SK-N-SH (cell line): ENCODE measurements around the gene TRAF5. TPM values are rescaled to one million over a fixed set of nuclear protein-coding genes. Genes with fewer than 3 reads are reported as not detected.

ENCODE experiments used
- CTCF ChIP-seq: fragments of 200-600 bp; sonication (generic); IDR thresholded peaks from 2 replicates; pipeline ENCODE4 v1.6.1; 2017; ENCODE audit warnings: antibody characterized with exemption, mild to moderate bottlenecking, moderate library complexity
- EZH2phosphoT487 ChIP-seq: fragments of 200-600 bp; sonication (generic); IDR thresholded peaks from 2 replicates; pipeline ENCODE4 v1.6.1; 2017; ENCODE audit warnings: low read depth, mixed run types, mild to moderate bottlenecking, antibody characterized with exemption, moderate library complexity, borderline replicate concordance
- FOSL2 ChIP-seq: IDR thresholded peaks from 2 replicates; pipeline ENCODE4 v1.4.0; 2012; ENCODE audit warnings: low read depth, mild to moderate bottlenecking, moderate library complexity, borderline replicate concordance
- JUND ChIP-seq: IDR thresholded peaks from 2 replicates; pipeline ENCODE4 v1.4.0; 2012
- MXI1 ChIP-seq: IDR thresholded peaks from 2 replicates; pipeline ENCODE4 v1.6.1; 2012; ENCODE audit warnings: mild to moderate bottlenecking, low read depth, low read length, improper control_type of control experiment
- NFIC ChIP-seq: IDR thresholded peaks from 2 replicates; pipeline ENCODE4 v1.4.0; 2012; ENCODE audit warnings: borderline replicate concordance
- NRF1 ChIP-seq: IDR thresholded peaks from 2 replicates; pipeline ENCODE4 v1.6.1; 2012; ENCODE audit warnings: low read depth, mild to moderate bottlenecking, low read length
- POLR2AphosphoS5 ChIP-seq: IDR thresholded peaks from 2 replicates; pipeline ENCODE4 v1.6.1; 2012; ENCODE audit warnings: low read depth, low read length
- RCOR1 ChIP-seq: fragments of 150-350 bp; IDR thresholded peaks from 2 replicates; pipeline ENCODE4 v1.6.1; 2017; ENCODE audit warnings: antibody characterized with exemption, low read length
- RXRA ChIP-seq: IDR thresholded peaks from 2 replicates; pipeline ENCODE4 v1.4.0; 2012; ENCODE audit warnings: low read depth, mild to moderate bottlenecking, borderline replicate concordance
- SIN3A ChIP-seq: IDR thresholded peaks from 2 replicates; pipeline ENCODE4 v1.6.1; 2012; ENCODE audit warnings: low read depth, mild to moderate bottlenecking, low read length, moderate library complexity, borderline replicate concordance
- SMC3 ChIP-seq: IDR thresholded peaks from 2 replicates; pipeline ENCODE4 v1.6.1; 2012; ENCODE audit warnings: low read depth, low read length, improper control_type of control experiment
- TAF1 ChIP-seq: IDR thresholded peaks from 2 replicates; pipeline ENCODE4 v1.6.1; 2012; ENCODE audit warnings: low read depth, mild to moderate bottlenecking, low read length, moderate library complexity, borderline replicate concordance
- TCF12 ChIP-seq: IDR thresholded peaks from 2 replicates; pipeline ENCODE4 v1.4.0; 2012
- TEAD4 ChIP-seq: IDR thresholded peaks from 2 replicates; pipeline ENCODE4 v1.4.0; 2012; ENCODE audit warnings: mild to moderate bottlenecking, borderline replicate concordance; ENCODE audit not compliant: insufficient read depth
- USF1 ChIP-seq: IDR thresholded peaks from 2 replicates; pipeline ENCODE4 v1.4.0; 2012; ENCODE audit warnings: low read depth, borderline replicate concordance
- polyA plus RNA-seq, 3 experiments: library from polyadenylated mRNA; depleted of rRNA; stranded (reverse); fragments of >200 nt; gene quantifications; 2 replicates each; pipeline ENCODE4 v1.2.3, GENCODE V29; 2012
- TF ChIP-seq, protein P1 (sequence below): IDR thresholded peaks from 2 replicates; pipeline ENCODE4 v1.4.0; 2012; ENCODE audit warnings: low read depth, borderline replicate concordance
- TF ChIP-seq, protein P2 (sequence below): fragments of 150-350 bp; IDR thresholded peaks from 2 replicates; pipeline ENCODE4 v1.6.1; 2017; ENCODE audit warnings: antibody characterized with exemption, low read length, low read depth, borderline replicate concordance

Gene TRAF5
- polyA plus RNA-seq, 1 of the 3 experiments (the other 2 are of a cell fraction): 7.6 TPM

DNA sequence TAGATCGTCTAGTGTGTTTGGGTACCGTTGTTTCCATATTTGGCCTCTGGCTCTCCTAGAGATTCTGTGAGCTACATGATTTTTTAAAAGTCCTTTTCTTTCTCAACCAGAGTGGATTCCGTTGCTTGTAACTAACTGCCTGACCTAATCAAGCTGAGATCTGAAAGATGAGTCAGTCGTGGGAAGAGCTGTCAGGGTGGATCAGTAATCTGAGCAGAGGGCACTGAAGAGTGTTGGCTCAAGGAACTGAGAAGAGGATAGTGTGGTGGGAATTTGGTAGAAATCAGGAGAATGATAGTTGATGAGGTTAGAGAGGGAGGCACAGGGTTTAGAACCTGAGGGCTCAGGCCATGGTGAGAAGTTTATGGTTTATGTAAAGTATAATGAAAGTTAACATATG lies 52.2 kb downstream of the TRAF5 start (continued):
- TF ChIP-seq, protein P1, sequence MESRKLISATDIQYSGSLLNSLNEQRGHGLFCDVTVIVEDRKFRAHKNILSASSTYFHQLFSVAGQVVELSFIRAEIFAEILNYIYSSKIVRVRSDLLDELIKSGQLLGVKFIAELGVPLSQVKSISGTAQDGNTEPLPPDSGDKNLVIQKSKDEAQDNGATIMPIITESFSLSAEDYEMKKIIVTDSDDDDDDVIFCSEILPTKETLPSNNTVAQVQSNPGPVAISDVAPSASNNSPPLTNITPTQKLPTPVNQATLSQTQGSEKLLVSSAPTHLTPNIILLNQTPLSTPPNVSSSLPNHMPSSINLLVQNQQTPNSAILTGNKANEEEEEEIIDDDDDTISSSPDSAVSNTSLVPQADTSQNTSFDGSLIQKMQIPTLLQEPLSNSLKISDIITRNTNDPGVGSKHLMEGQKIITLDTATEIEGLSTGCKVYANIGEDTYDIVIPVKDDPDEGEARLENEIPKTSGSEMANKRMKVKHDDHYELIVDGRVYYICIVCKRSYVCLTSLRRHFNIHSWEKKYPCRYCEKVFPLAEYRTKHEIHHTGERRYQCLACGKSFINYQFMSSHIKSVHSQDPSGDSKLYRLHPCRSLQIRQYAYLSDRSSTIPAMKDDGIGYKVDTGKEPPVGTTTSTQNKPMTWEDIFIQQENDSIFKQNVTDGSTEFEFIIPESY: no peak
- TF ChIP-seq RXRA: no peak
- no peak for TF ChIP-seq TAF1
- TF ChIP-seq RCOR1: no peak
- no peak for TF ChIP-seq SMC3
- TF ChIP-seq TCF12: peak; percentile 66
- TF ChIP-seq POLR2AphosphoS5: peak; percentile 41; the same call in 1 of the 2 replicates
- TF ChIP-seq USF1: no peak
- TF ChIP-seq SIN3A: peak; percentile 59; the same call in 1 of the 2 replicates
- TF ChIP-seq EZH2phosphoT487: no peak
- TF ChIP-seq NFIC: peak; percentile 22; the same call in 1 of the 2 replicates
- no peak for TF ChIP-seq CTCF
- no peak for TF ChIP-seq NRF1
- TF ChIP-seq FOSL2: peak; percentile 78; the same call in 1 of the 2 replicates
- TF ChIP-seq TEAD4: no peak
- peak; percentile 84 for TF ChIP-seq JUND
- TF ChIP-seq, protein P2, sequence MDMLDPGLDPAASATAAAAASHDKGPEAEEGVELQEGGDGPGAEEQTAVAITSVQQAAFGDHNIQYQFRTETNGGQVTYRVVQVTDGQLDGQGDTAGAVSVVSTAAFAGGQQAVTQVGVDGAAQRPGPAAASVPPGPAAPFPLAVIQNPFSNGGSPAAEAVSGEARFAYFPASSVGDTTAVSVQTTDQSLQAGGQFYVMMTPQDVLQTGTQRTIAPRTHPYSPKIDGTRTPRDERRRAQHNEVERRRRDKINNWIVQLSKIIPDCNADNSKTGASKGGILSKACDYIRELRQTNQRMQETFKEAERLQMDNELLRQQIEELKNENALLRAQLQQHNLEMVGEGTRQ: no peak
- TF ChIP-seq MXI1: no peak
- TF ChIP-seq, all 33 proteins: peak for 8
